Measurements from ENCODE around the gene SRF. TPM values are rescaled to one million over a fixed set of nuclear protein-coding genes. Genes with fewer than 3 reads are reported as not detected.

The SRF gene
- total RNA-seq, 1 donor from 2014 or later = 29.2 TPM

GRCh38 chr6:43125555-43125954 lies 45.5 kb upstream of the SRF start:
- intact Hi-C loops (cut with DNase I) = no loop called here
- no peak for ATAC-seq
- Histone ChIP-seq H3K27me3 (ENCODE audit: low read depth) (no peaks in the 10 kb centered on the region), H3K4me3 (no peak overlapping the region), H3K27ac (no peak overlapping the region), H3K9me3 (no peaks in the 10 kb centered on the region), H3K36me3 (no peaks in the 10 kb centered on the region), H3K4me1 (peaks cover 44% of the 10 kb centered on the region)
- no peak for DNase-seq
- no peak for TF ChIP-seq CTCF (IDR thresholded peaks at IDR 0.05)

- intact Hi-C loops (cut with DNase I) = no loop called here
- Histone ChIP-seq H3K4me1 (peaks cover 30% of the 10 kb centered on the region), H3K27me3 (ENCODE audit: low read depth) (no peaks in the 10 kb centered on the region), H3K4me3 (no peak overlapping the region), H3K27ac (no peak overlapping the region), H3K36me3 (peaks cover under 1% of the 10 kb centered on the region), H3K9me3 (no peaks in the 10 kb centered on the region)
- TF ChIP-seq CTCF (IDR thresholded peaks at IDR 0.05) = no peak
- ATAC-seq (no peak), DNase-seq (no peak)
Observed at GRCh38 chr6:43127180-43127579, 43.9 kb upstream of the SRF start.

GRCh38 chr6:43127877-43128276 lies 43.2 kb upstream of the SRF start:
- intact Hi-C loops (cut with DNase I) = no loop called here
- peaks cover 6% of the 10 kb centered on the region for H3K36me3 ChIP-seq
- H3K27me3 ChIP-seq (ENCODE audit: low read depth) = no peaks in the 10 kb centered on the region
- no peak for ATAC-seq
- no peaks in the 10 kb centered on the region for H3K9me3 ChIP-seq
- TF ChIP-seq CTCF (IDR thresholded peaks at IDR 0.05) = no peak
- no peak overlapping the region for H3K27ac ChIP-seq
- DNase-seq = no peak
- H3K4me1 ChIP-seq = peaks cover 24% of the 10 kb centered on the region
- H3K4me3 ChIP-seq = no peak overlapping the region

- DNase-seq = no peak
- ATAC-seq = no peak
- H3K27ac ChIP-seq = no peak overlapping the region
- H3K4me3 ChIP-seq = no peak overlapping the region
- peaks cover 18% of the 10 kb centered on the region for H3K4me1 ChIP-seq
- intact Hi-C loops (cut with DNase I) = no loop called here
- no peaks in the 10 kb centered on the region for H3K9me3 ChIP-seq
- no peak for TF ChIP-seq CTCF (IDR thresholded peaks at IDR 0.05)
- peaks cover 6% of the 10 kb centered on the region for H3K36me3 ChIP-seq
- H3K27me3 ChIP-seq (ENCODE audit: low read depth) = no peaks in the 10 kb centered on the region
Observed at GRCh38 chr6:43128926-43129325, 42.1 kb upstream of the SRF start.

- peak; percentile 51 for TF ChIP-seq CTCF (IDR thresholded peaks at IDR 0.05)
- Histone ChIP-seq H3K4me1 (peaks cover 18% of the 10 kb centered on the region), H3K27ac (no peak overlapping the region), H3K36me3 (peaks cover 6% of the 10 kb centered on the region), H3K9me3 (no peaks in the 10 kb centered on the region), H3K27me3 (ENCODE audit: low read depth) (no peaks in the 10 kb centered on the region), H3K4me3 (no peak overlapping the region)
- intact Hi-C loops (cut with DNase I) = loop anchor here (10.0 kb wide), 1 partner anchor 225 kb away; no protein-coding TSS in a partner anchor
- DNase-seq = no peak
- ATAC-seq = peak; percentile 68 to 76
Observed at GRCh38 chr6:43129434-43130194, 41.5 kb upstream of the SRF start.

Data from lower lobe of right lung (tissue), 2 donors.